ENCODE measurements around the gene IL13RA1.
A peak's percentile ranks its signal among the peaks of the same experiment; 100 is the strongest.
"Not testable (repeated sequence)": the region's sequence is repeated elsewhere in the genome, so short reads cannot be mapped to it uniquely, and the experiment has no call there.

IL13RA1 gene

DNA sequence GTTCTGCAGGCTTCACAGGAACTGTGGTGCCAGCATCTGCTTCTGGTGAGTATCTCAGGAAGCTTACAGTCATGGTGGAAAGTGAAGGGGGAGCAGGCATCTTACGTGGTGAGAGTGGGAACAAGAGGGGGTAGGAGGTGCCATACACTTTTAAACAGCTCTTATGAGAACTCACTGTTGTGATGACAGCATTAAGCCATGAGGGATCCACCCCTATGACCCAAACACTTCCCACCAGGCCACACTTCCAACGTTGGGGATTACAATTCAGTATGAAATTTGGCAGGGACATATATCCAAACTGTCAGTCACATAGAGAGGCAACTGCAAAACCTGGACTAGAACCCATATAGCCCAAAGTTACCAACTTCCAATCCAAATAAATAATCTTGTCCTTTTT lies 53.1 kb downstream of the IL13RA1 start:
- no peak for DNase-seq (ENCODE audit: low read depth)

DNA sequence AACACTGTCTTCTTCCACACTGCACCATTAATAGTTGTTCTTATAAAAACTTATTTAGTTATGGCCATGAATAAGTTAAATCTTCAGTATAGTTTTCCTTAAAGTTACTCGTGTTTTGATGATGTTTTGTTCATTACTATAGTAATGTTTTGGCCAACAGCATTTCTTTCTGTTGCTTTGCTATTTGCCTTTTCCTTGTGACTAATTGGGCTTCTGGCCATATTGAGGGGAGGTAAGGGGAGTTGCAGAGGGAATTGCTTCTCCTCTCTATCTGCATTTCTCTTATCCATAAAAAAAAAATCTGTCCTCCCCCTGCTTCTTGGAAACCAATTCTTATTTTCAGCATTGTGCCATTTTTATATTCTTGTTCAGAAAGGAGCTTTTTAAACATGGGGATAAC lies 53.5 kb downstream of the IL13RA1 start:
- no peak for DNase-seq (ENCODE audit: low read depth)

DNA sequence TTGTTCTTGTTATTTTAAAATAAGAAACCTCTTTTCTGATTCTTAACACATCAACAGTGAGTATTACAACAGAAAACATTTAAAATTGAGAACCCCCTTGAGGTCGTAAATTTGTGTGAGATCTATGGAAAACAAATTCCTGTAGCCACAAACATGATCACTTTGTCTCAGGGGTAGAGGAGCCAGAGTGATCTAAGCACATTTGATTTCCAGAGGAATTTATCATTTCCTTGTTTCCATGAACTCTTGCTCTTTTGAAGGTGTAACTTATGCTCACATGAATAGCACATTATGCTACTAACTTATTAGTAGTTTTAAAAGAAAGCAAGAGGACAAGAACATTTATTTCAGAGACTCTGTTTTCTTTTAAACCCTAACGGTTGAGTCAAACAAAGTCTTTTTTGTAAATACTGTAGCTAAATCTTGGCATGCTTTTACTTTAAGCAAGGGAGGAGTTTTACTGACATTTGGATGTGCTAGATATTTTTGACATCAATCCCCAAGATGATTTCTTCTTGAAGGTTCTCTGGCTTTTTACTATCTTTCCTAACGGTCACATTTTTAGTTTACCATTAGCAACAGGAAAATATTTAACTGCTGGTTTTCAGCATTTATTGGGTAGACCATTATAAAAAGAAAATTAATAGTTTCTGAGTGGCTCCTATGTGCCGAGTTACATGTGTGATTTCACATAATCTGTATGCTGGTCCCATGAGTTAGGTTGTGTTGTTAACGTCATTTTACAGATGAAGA lies 68.3 kb downstream of the IL13RA1 start:
- no peak for DNase-seq (ENCODE audit: low read depth)

DNA sequence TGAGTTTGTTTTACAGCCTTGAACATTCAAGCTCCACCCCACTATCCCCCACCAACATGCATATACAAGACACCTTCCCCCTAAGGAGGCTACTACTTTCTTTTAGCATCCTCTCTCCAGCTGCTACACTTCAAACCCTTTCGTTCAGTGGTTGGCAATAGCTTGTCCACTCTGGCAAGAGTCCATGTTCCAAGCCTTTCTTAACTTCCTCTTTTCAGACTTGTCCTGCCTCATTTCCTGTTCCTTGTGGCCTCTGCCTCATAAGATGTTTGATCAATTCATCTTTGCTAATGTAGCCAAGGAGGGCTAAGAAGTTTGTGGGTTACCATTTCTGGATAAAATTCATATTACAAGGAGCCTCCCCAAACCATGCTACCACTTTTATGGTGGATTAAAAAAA lies 75.5 kb downstream of the IL13RA1 start:
- no peak for DNase-seq (ENCODE audit: low read depth)

DNA sequence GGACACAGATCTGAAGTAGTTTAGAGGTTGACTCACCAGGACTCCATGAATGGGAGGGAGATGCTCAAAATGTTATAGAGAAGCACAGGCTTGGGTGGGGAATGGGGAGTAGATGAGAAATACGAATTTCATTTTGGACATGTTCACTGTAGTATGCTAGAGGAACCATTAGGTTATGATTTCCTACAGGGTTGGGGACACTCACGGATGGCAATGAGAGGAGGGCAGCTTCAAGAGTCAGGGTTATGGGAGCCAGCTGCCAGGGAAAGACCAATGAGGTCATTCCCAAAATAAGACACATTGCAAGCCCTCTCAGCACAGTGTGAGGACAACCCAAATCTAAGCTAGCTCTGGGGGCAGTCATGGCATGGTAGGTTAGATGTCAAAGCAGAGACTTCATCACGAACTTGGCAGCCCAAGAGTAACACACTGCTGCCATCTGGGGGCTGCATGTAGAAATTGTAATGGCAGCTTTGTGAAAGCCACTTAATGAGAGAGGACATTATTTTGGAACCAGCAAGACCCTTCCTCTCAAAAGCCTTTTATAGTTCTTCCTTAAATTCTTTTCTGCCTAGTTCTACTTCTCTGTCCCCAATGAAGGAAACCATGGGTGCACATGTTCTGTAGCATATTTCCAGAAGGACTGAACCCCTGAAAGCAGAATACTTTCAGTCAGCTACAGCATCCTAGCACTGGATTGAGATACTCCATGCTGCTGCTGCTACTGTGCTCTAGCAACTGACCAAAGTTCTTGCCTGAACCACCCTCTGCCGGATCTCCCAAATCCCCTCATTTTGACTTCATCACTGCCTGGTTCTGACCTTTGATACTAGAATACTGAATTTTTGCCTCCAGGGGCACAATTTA lies 80.0 kb downstream of the IL13RA1 start:
- no peak for DNase-seq (ENCODE audit: low read depth)

DNA sequence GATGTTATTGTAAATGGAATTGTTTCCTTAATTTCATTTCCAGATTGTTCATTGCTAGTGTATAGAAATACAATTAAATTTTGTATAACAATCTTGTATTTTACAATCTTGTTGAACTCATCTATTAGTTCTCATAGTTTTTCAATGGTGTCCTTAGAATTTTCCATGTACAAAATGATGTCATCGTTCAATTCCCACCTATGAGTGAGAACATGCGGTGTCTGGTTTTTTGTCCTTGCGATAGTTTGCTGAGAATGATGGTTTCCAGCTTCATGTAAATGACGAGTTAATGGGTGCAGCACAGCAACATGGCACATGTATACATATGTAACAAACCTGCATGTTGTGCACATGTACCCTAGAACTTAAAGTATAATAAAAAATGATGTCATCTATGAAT lies 89.9 kb downstream of the IL13RA1 start:
- not testable (repeated sequence) for DNase-seq (ENCODE audit: low read depth)

DNA sequence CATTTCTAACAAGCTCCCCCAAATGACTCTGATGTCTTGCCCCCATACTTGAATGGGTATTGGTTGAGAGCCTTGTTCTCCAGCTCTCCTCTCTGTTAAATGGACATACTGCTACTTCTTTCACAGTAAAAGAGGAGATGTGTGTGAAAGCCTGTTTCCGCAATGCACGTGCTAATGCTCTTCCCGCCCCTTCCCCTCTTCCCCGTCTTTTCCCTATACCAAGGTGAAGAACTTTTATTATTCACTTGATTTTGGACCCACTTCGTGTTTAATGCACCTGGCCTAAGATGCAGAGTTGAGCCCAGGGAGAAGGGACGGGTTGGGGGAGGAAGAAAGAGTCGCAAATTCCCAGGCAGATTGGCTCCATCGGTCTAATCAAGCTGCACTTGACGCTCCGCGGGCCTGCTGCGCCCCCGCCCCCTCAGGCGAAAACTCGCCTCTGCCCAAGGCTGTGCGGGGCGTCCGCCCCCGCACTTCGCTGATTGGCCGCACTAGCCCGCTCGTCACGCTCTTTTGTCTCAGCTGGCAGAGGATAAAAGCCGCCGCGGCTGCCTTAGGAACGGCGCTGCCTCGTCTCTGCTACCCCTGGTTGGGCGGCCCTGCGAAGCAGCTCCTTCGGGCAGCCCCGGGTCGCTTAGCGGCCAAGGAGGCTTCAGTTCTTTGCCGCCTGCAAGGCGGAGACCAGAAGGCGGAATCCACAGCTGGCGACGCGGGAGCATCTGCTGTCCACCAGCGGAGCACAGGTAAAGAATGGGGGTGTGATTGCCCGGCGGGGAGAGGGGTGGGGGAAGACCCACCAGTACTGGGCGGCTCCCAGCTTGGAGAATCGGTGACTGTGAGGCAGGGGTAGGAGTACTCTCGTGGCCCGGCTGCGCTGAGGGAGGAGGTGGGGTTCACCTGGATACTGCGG lies 96.1 kb downstream of the IL13RA1 start, which contains the start of gene ZCCHC12:
ZCCHC12 (plus strand) TSS at position 562 of the 910 bp plus-strand sequence. CDS start 1,421 bp downstream, outside the sequence.
- DNase-seq (ENCODE audit: low read depth), result peak; percentile 9

DNA sequence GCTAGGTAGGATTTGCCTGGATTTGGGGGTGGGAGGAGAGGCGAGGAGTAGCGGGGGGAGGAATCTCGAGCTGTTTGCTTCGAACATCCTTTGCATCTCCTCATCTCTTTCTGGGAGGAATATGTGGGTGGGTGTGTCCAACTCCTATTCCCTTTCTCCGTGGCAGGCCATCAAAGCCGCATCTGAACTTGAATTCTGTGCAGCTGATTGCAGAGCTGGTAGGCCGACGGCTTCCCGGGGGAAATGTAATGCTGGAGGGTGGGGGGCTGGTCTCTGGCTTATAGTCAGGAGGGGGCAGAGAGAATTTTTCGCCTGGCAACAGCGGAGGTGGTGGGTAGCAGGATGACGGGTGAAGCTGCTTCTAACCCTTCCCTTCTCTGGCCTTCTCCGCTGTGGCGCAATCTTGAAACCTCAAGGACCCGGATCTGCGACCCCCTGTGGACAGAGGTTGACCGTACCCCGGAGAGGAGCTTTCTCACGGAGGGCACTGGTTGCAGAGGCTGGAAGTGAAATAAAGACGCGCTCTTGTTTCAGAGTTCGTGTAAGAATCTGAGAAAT lies 96.8 kb downstream of the IL13RA1 start:
- no peak for DNase-seq (ENCODE audit: low read depth)

DNA sequence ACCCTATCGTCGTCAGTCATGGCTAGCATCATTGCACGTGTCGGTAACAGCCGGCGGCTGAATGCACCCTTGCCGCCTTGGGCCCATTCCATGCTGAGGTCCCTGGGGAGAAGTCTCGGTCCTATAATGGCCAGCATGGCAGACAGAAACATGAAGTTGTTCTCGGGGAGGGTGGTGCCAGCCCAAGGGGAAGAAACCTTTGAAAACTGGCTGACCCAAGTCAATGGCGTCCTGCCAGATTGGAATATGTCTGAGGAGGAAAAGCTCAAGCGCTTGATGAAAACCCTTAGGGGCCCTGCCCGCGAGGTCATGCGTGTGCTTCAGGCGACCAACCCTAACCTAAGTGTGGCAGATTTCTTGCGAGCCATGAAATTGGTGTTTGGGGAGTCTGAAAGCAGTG lies 97.8 kb downstream of the IL13RA1 start:
- no peak for DNase-seq (ENCODE audit: low read depth)

DNA sequence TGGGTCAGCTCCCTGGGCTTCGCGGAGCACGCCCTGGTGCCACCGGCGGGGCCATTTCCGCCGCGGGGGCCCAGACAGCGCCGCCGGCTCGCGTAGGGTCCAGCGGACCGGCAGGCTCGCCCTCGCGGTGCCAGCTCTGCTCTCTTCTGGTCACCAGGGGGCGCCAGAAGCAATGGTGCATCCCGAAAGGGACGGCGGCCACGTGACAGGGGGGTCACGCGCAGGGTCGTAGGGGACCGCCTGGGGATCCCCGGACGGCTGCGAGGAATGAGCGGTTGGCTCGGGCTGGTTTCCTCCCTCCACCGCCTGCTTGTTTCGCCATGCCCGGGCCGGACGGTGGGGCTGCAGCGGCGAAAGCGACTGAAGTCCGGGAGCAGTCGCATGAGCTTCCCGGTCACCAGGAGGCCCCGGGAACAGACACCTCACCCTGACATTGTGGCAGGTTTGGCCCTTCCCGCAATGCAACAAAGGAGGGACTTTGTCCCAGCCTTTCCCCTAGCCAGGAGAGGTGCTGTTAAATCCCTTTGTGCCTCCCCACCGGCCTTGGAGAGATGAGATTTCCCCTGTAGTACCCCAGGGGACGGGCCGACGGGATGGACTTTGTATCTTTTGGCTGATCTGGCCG lies 112.0 kb downstream of the IL13RA1 start:
- peak; percentile 38 for DNase-seq (ENCODE audit: low read depth)
